Measurements from ENCODE around the gene VCAM1.
"Not testable (repeated sequence)": the region's sequence is repeated elsewhere in the genome, so short reads cannot be mapped to it uniquely, and the experiment has no call there.

Gene VCAM1

GRCh38 chr1:100719490-100719889, at the start of gene VCAM1:
Gene VCAM1 (plus strand): TSS chr1:100719742. CDS start chr1:100719861, 119 bp downstream.
- DNase-seq: no peak

GRCh38 chr1:100670083-100670482, 49.5 kb upstream of the VCAM1 start:
- no peak for DNase-seq

GRCh38 chr1:100671601-100672000, 47.9 kb upstream of the VCAM1 start:
- no peak for DNase-seq

- no peak for DNase-seq
Measured at GRCh38 chr1:100683448-100684349, 35.8 kb upstream of the VCAM1 start.

GRCh38 chr1:100699744-100700143, 19.8 kb upstream of the VCAM1 start:
- DNase-seq: no peak

- no peak for DNase-seq
Measured at GRCh38 chr1:100700586-100700985, 19.0 kb upstream of the VCAM1 start.

- DNase-seq: no peak
Measured at GRCh38 chr1:100703052-100703451, 16.5 kb upstream of the VCAM1 start.

GRCh38 chr1:100703716-100704115, 15.8 kb upstream of the VCAM1 start:
- DNase-seq: no peak

- DNase-seq: no peak
Measured at GRCh38 chr1:100704473-100704872, 15.1 kb upstream of the VCAM1 start.

- DNase-seq: no peak
Measured at GRCh38 chr1:100706296-100706695, 13.2 kb upstream of the VCAM1 start.

GRCh38 chr1:100706856-100707255, 12.7 kb upstream of the VCAM1 start:
- no peak for DNase-seq

GRCh38 chr1:100708476-100709062, 11.0 kb upstream of the VCAM1 start:
- DNase-seq: no peak

GRCh38 chr1:100710906-100711682, 8.4 kb upstream of the VCAM1 start:
- no peak for DNase-seq

- not testable (repeated sequence) for DNase-seq
Measured at GRCh38 chr1:100713027-100713426, 6.5 kb upstream of the VCAM1 start.

- no peak for DNase-seq
Measured at GRCh38 chr1:100713626-100714025, 5.9 kb upstream of the VCAM1 start.

GRCh38 chr1:100714599-100714998, 4.9 kb upstream of the VCAM1 start:
- DNase-seq: no peak

- no peak for DNase-seq
Measured at GRCh38 chr1:100717218-100717617, 2.3 kb upstream of the VCAM1 start.

GRCh38 chr1:100718581-100718980, 961 bp upstream of the VCAM1 start:
- DNase-seq: no peak

GRCh38 chr1:100720101-100720500, 559 bp downstream of the VCAM1 start:
- DNase-seq: no peak

GRCh38 chr1:100720751-100721150, 1.2 kb downstream of the VCAM1 start:
- DNase-seq: no peak

- DNase-seq: no peak
Measured at GRCh38 chr1:100721526-100722207, 2.1 kb downstream of the VCAM1 start.

- DNase-seq: no peak
Measured at GRCh38 chr1:100722221-100722620, 2.7 kb downstream of the VCAM1 start.

GRCh38 chr1:100724281-100724680, 4.7 kb downstream of the VCAM1 start:
- no peak for DNase-seq
